Thymus (tissue), 11 donors: ENCODE data around the gene ZNF579. TPM values are rescaled to one million over a fixed set of nuclear protein-coding genes. Genes with fewer than 3 reads are reported as not detected.

Experiments used
- DNase-seq, 9 donors: peaks; one replicate each; pipeline ENCODE4 v3.0.0-alpha.2; 2013; ENCODE audit warnings: low spot score in 9 of 9, low read depth in 6 of 9, missing footprints in 1 of 9
- H3K27ac ChIP-seq, 2 donors: one replicate each; pipeline ENCODE4 v1.5.1; 2013; ENCODE audit warnings: control low read depth in 1 of 2, low read depth in 1 of 2, low read length in 1 of 2, mild to moderate bottlenecking in 1 of 2, moderate library complexity in 1 of 2
- H3K27me3 ChIP-seq, 2 donors: one replicate each; pipeline ENCODE4 v1.5.1; 2013; ENCODE audit warnings: low read length in 1 of 2; ENCODE audit not compliant: control insufficient read depth in 2 of 2, insufficient read depth in 1 of 2
- H3K36me3 ChIP-seq, 2 donors: one replicate each; pipeline ENCODE4 v1.5.1; 2013; ENCODE audit warnings: low read length in 1 of 2, mild to moderate bottlenecking in 1 of 2, moderate library complexity in 1 of 2; ENCODE audit not compliant: control insufficient read depth in 2 of 2, insufficient read depth in 2 of 2
- H3K4me1 ChIP-seq, 2 donors: one replicate each; pipeline ENCODE4 v1.5.1; 2013; ENCODE audit warnings: low read length in 2 of 2; ENCODE audit not compliant: control insufficient read depth in 2 of 2, insufficient read depth in 2 of 2
- H3K4me3 ChIP-seq, 2 donors: one replicate each; pipeline ENCODE4 v1.5.1; 2013; ENCODE audit warnings: low read length in 2 of 2, control low read depth in 1 of 2, mild to moderate bottlenecking in 1 of 2
- H3K9me3 ChIP-seq, 2 donors: one replicate each; pipeline ENCODE4 v1.5.1; 2013; ENCODE audit warnings: low read length in 1 of 2, mild to moderate bottlenecking in 1 of 2; ENCODE audit not compliant: control insufficient read depth in 2 of 2, insufficient read depth in 1 of 2
- WGBS: extraction: QIAGEN DNeasy Blood & Tissue Kit; methylation state at CpG from one replicate; pipeline ENCODE4 v1.1.7; 2013; 5-methylcytosine and 5-hydroxymethylcytosine counted together
- polyA plus RNA-seq: library from polyadenylated mRNA; stranded (reverse); fragments of 200-250 nt; gene quantifications from one replicate; pipeline ENCODE4 v1.2.3, GENCODE V29; 2013
- total RNA-seq: library from RNA; stranded (reverse); fragments of 120-200 nt; gene quantifications from one replicate; pipeline ENCODE4 v1.2.4, GENCODE V29; 2013
- donor health status: healthy.

The ZNF579 gene
- total and polyA plus RNA-seq, 2 donors = 2.3 to 5.5 TPM

DNA sequence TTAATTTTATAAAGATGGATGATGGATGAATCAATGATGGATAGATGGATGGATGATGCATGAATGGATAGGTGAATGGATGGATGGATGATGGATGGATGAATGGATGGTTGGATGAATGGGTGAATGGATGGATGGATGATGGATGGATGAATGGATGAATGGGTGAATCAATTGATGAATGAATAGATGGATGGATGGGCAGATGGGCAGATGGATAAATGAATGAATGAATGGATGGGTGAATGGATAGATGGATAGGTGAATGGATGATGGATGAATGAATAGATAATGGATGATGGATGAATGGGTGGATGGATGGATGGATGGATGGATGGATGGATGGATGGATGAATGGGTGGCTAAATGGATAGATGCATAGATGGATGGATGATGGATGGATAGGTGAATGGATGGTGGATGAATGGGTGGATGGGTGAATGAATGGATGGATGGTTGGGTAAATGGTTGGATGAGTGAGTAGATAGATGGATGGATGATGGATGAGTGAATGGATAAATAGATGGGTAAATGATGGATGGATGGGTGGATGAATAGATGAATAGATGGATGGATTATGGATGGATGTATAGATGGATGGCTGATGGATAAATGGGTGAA is 12.8 kb downstream of the ZNF579 start:
- Histone ChIP-seq H3K4me3 (no peak overlapping the region), H3K27me3 (peaks cover 0 to 12% of the 10 kb centered on the region in 2 donors), H3K27ac (no peak overlapping the region), H3K4me1 (no peaks in the 10 kb centered on the region), H3K9me3 (no peaks in the 10 kb centered on the region), H3K36me3 (no peaks in the 10 kb centered on the region)
- DNase-seq = no peak

DNA sequence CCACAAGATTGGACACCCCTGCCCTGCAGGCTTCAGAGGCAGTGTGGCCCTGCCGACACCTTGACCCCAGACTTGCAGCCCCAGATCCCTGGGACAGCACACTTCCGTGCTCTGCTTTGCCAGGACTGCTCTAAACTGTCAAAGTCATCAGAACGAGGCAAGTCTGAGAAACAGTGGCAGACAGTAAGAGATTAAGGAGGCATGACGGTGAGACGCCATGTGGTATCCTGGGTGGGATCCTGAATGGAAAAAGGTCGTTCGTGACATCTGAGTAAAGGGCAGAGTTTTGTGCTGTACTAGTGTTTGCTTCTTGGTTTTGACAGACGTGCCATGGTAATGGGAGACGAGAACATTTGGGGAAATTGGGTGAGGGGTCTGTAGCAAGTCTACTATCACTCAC is 13.8 kb downstream of the ZNF579 start:
- H3K9me3 ChIP-seq = no peaks in the 10 kb centered on the region
- no peaks in the 10 kb centered on the region for H3K36me3 ChIP-seq
- WGBS = 67% methylated on average over 9 of the region's 9 CpGs
- DNase-seq = no peak
- H3K27ac ChIP-seq = no peak overlapping the region
- H3K4me1 ChIP-seq = no peaks in the 10 kb centered on the region
- H3K27me3 ChIP-seq = peaks cover 0 to 12% of the 10 kb centered on the region in 2 donors
- H3K4me3 ChIP-seq = no peak overlapping the region

DNA sequence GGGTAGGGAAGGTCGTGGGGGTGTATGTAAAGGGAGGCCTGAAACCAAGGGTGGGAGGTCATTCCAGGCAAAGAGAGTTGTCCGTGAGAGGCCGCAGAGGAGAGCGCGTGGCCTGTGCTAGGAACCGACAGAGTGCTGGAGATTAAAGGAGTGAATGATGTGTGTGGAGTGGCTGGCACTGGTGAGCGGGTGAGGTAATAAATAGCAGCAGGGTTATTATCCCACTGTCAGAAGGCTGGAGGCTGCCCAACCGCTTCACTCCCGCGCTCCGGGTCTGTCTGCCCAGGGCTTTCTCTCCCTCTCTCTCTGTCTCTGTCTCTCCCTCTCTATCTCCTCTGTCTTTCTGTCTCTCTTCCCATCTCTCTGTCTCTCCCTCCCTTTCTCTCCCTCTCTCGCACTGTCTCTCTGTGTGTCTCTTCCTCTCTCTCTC is 17.4 kb downstream of the ZNF579 start:
- H3K9me3 ChIP-seq = peaks cover 0 to 3% of the 10 kb centered on the region in 2 donors
- H3K4me1 ChIP-seq = no peaks in the 10 kb centered on the region
- no peak overlapping the region for H3K27ac ChIP-seq
- DNase-seq = no peak
- peaks cover 0 to 14% of the 10 kb centered on the region in 2 donors for H3K27me3 ChIP-seq
- 89% methylated on average over 12 of the region's 12 CpGs for WGBS
- H3K4me3 ChIP-seq = no peak overlapping the region
- H3K36me3 ChIP-seq = no peaks in the 10 kb centered on the region

DNA sequence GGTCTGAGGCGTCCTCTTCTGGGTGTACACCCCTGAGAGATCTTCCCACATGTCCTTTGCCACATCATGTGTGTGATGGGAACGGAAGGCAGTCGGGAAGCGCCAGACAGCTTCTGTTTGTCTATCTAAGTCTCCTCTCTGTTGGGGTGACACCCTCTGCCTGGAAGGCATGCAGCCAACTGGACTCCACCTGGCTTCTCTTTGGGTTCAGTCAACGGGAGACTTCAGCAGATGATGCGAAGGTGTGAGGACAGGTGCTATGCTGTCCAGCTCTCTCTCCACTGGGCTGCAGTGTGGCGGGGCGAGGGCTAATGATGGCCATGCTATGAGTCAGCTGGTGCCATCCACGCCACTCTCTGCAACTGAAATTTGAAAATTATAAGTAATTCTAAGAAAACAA is 21.0 kb downstream of the ZNF579 start:
- Histone ChIP-seq H3K36me3 (no peaks in the 10 kb centered on the region), H3K9me3 (peaks cover 0 to 3% of the 10 kb centered on the region in 2 donors), H3K4me1 (no peaks in the 10 kb centered on the region), H3K27me3 (peaks cover 0 to 10% of the 10 kb centered on the region in 2 donors), H3K27ac (no peak overlapping the region), H3K4me3 (no peak overlapping the region)
- 93% methylated on average over 9 of the region's 9 CpGs for WGBS
- no peak for DNase-seq

DNA sequence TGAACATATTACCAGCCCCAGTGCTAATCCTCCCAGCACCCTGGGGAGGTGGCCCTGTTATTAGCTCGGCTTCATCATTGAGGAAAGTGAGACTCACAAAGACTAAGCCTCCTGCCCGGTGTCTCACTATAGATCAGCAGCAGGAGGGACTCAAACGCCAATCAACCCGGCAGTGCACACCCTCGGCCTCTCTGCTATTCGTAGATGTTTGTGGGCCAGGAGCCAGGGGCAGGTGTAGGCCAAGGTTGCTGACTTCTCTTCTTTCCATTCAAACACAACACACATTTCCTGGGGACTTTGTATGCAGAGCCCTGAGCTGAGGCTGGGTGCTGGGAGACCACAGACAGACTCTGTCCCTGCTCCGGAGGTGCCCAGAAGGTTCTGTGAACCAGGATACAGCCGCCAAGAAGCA is 25.9 kb downstream of the ZNF579 start:
- no peaks in the 10 kb centered on the region for H3K36me3 ChIP-seq
- H3K4me1 ChIP-seq = no peaks in the 10 kb centered on the region
- H3K9me3 ChIP-seq = no peaks in the 10 kb centered on the region
- no peak for DNase-seq
- WGBS = 93% methylated on average over 8 of the region's 8 CpGs
- peaks cover 0 to 36% of the 10 kb centered on the region in 2 donors for H3K27me3 ChIP-seq
- no peak overlapping the region for H3K4me3 ChIP-seq
- no peak overlapping the region for H3K27ac ChIP-seq

DNA sequence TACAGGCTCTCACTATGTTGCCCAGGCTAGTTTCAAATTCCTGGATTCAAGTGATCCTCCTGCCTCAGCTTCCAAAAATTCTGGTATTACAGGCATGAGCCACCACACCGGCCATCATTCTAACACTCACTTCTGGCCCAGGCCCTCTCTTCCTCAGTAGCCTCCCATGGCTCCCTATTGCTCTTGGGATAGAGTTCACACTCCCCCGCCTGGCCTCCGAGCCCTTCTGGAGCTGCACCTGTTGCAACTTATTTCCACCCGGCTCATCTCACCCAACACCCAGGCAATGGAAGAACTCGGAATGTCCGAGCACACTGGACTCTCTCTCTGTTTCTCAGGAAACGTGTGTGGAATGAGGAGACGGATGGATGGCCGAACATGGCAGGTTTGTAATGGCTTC is 26.3 kb downstream of the ZNF579 start:
- WGBS = 98% methylated on average over 9 of the region's 9 CpGs

DNA sequence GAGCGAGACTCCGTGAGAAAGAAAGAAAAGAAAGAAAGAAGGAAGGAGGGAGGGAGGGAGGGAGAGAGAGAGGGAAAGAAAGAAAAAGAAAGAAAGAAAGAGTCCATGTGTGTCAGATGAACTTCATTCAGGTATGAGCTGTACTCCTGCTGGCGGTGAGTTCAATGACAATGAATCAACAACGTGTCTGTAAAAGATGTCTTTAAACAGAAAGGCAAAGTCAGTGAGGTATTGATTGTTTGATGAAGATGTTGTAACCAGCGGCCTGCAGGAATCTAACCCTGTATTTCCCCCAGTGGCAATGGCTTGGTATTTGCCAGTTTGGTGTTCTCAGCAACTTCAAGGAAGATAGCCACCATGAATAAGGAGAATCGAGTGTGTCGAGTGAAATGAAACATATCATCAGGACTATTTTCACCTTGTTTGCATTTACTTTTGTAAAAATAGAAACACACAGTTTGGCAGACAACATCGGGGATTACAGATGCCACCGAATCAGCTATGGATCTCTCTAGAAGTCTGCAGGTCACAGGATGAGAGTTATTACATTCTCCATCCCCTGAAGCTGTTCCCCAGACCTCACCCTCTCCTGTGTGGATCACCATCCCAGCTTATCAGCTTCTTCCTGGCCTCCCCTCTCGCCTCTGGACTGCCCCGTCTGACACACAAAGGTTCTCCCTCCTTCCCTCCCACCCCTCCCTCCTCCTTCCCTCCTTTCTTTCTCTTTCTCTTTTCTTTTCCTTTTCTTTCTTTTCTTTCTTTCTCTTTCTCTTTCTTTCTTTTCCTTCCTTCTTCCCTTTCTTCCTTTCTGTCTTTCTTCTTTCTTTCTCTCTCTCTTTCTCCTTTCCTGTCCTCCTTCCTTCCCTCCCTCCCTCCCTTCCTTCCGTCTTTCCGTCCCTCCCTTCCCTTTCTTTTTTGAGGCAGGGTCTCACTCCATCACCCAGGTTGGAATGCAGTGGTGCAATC is 27.1 kb downstream of the ZNF579 start:
- DNase-seq = no peak
- Histone ChIP-seq H3K4me1 (no peaks in the 10 kb centered on the region), H3K36me3 (no peaks in the 10 kb centered on the region), H3K27me3 (peaks cover 0 to 47% of the 10 kb centered on the region in 2 donors), H3K9me3 (no peaks in the 10 kb centered on the region), H3K27ac (no peak overlapping the region), H3K4me3 (no peak overlapping the region)
- WGBS = 88% methylated on average over 13 of the region's 13 CpGs

More for the DNA sequence above, 26.3 kb downstream of the ZNF579 start:
- Histone ChIP-seq H3K27me3 (peaks cover 0 to 40% of the 10 kb centered on the region in 2 donors), H3K4me3 (no peak overlapping the region), H3K36me3 (no peaks in the 10 kb centered on the region), H3K9me3 (no peaks in the 10 kb centered on the region), H3K4me1 (no peaks in the 10 kb centered on the region), H3K27ac (no peak overlapping the region)
- DNase-seq = no peak

DNA sequence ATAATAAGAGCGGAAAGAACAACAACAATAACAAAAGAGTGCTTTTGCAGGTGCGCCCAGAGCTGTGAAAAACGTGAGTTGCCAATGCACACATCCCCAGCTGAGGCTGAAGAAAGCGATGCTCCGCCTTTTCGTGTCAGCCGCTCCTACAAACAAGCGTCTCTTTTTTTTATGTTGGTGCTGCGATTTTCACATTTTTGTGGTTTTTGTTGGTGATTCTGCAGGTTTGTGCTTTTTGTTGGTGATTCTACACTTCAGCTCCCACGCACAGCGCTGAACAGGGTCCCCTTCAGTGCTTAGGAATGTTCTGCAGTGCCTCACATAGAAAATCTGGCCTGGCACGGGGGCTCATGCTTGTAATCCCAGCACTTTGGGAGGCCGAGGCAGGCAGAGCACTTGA is 28.0 kb downstream of the ZNF579 start:
- no peak for DNase-seq
- H3K4me3 ChIP-seq = no peak overlapping the region
- no peaks in the 10 kb centered on the region for H3K9me3 ChIP-seq
- 88% methylated on average over 13 of the region's 13 CpGs for WGBS
- H3K27ac ChIP-seq = no peak overlapping the region
- peaks cover 0 to 54% of the 10 kb centered on the region in 2 donors for H3K27me3 ChIP-seq
- no peaks in the 10 kb centered on the region for H3K36me3 ChIP-seq
- no peaks in the 10 kb centered on the region for H3K4me1 ChIP-seq

DNA sequence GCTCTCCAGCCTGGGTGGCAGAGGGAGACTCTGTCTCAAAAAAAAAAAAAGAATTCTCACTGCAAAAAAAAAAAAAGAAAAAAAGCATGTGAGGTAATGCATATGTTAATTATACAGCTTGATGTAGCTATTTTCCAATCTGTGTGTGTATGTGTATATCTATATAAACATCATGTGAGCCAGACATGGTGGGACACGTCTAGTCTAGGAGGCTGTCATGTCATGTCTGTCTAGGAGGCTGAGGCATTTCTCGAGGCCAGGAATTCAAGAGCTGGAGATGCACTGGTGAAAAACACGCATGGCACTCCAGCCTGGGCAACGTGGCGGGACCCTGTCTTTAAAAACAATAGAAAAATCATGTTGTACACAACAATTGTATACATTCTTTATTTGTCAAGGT is 28.4 kb downstream of the ZNF579 start:
- Histone ChIP-seq H3K4me3 (no peak overlapping the region), H3K9me3 (no peaks in the 10 kb centered on the region), H3K27me3 (peaks cover 0 to 58% of the 10 kb centered on the region in 2 donors), H3K27ac (no peak overlapping the region), H3K4me1 (no peaks in the 10 kb centered on the region), H3K36me3 (no peaks in the 10 kb centered on the region)
- DNase-seq = no peak
- 90% methylated on average over 5 of the region's 5 CpGs for WGBS
